Nephron (organoid): ENCODE results near the gene QKI.
"Not testable (repeated sequence)": the region's sequence is repeated elsewhere in the genome, so short reads cannot be mapped to it uniquely, and the experiment has no call there.

Experiments used
- H3K27ac Mint-ChIP-seq, 3 experiments: 2 replicates each; pipeline ENCODE4 v1.8.0; 2020; ENCODE audit warnings: mixed read lengths in 3 of 3, mild to moderate bottlenecking in 2 of 3, moderate library complexity in 1 of 3
- H3K27me3 Mint-ChIP-seq: 2 replicates; pipeline ENCODE4 v1.8.0; 2021; ENCODE audit warnings: low read depth, mild to moderate bottlenecking, moderate library complexity, mixed read lengths
- H3K36me3 Mint-ChIP-seq: 2 replicates; pipeline ENCODE4 v1.8.0; 2020; ENCODE audit warnings: low read depth, mixed read lengths
- H3K4me1 Mint-ChIP-seq: 2 replicates; pipeline ENCODE4 v1.8.0; 2020; ENCODE audit warnings: mixed read lengths
- H3K4me3 Mint-ChIP-seq, 3 experiments: 2 replicates each; pipeline ENCODE4 v1.8.0; 2020; ENCODE audit warnings: mild to moderate bottlenecking in 3 of 3, mixed read lengths in 3 of 3, moderate library complexity in 2 of 3
- H3K9me3 Mint-ChIP-seq: 2 replicates; pipeline ENCODE4 v1.8.0; 2020; ENCODE audit warnings: mixed read lengths
- TF ChIP-seq, protein P1 (sequence below), 3 experiments: fragments of 200-600 bp; sonication (generic); IDR thresholded peaks; one replicate each; pipeline ENCODE4 v1.5.0; 2021; ENCODE audit warnings: antibody characterized with exemption in 3 of 3; ENCODE audit not compliant: unreplicated experiment in 3 of 3

QKI gene

DNA sequence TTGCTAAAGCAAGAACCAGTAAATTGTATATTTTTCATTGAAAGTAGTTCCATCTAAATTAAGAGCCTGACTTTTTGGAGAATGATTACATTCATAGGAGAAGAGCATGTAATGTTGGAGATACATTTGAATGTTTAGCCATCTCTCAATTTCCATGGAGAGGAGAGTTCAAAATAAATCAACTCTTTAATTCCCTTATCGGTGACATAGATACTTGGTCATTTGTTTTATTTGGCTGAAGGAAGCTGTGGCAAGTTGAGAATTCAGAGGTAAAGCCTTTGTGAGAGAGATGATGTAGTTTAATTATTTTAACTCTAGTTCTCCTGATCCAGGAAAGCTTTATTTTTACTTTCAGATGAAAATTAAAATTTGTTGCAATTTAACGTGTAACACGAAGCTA, 22.3 kb downstream of the QKI start:
- no peaks in the 10 kb centered on the region for H3K9me3 Mint-ChIP-seq
- peaks cover 18% of the 10 kb centered on the region for H3K36me3 Mint-ChIP-seq
- TF ChIP-seq, protein P1, sequence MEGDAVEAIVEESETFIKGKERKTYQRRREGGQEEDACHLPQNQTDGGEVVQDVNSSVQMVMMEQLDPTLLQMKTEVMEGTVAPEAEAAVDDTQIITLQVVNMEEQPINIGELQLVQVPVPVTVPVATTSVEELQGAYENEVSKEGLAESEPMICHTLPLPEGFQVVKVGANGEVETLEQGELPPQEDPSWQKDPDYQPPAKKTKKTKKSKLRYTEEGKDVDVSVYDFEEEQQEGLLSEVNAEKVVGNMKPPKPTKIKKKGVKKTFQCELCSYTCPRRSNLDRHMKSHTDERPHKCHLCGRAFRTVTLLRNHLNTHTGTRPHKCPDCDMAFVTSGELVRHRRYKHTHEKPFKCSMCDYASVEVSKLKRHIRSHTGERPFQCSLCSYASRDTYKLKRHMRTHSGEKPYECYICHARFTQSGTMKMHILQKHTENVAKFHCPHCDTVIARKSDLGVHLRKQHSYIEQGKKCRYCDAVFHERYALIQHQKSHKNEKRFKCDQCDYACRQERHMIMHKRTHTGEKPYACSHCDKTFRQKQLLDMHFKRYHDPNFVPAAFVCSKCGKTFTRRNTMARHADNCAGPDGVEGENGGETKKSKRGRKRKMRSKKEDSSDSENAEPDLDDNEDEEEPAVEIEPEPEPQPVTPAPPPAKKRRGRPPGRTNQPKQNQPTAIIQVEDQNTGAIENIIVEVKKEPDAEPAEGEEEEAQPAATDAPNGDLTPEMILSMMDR (IDR thresholded peaks at IDR 0.05; ENCODE audit: unreplicated experiment in 3 of 3) = no peak
- peaks cover 39% of the 10 kb centered on the region for H3K4me1 Mint-ChIP-seq
- H3K27ac Mint-ChIP-seq = peak overlapping the region in 1 of 3 experiments; percentile 46
- no peaks in the 10 kb centered on the region for H3K27me3 Mint-ChIP-seq
- no peak overlapping the region for H3K4me3 Mint-ChIP-seq

DNA sequence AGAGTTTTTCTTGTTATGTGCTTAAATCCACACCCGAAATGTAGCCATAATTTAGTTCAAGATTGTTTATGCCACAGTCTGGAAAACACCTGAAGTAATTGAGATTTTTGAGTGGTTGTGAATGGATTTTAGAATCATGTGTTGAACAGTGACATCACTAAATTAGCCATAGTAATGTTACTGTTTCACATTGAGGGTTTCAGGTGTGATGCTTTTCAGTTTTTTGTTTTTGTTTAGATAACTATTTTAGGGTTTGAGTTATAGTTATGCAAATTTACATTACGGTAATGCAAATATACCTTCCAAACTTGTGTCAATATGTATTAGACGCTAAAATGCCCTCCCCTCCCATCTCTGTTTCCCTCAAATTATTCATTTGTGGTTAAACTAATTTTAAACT, 22.9 kb downstream of the QKI start:
- Mint-ChIP-seq H3K4me3 (no peak overlapping the region), H3K27me3 (no peaks in the 10 kb centered on the region), H3K36me3 (peaks cover 21% of the 10 kb centered on the region), H3K27ac (no peak overlapping the region), H3K4me1 (peaks cover 39% of the 10 kb centered on the region), H3K9me3 (no peaks in the 10 kb centered on the region)
- TF ChIP-seq, protein P1 (IDR thresholded peaks at IDR 0.05; ENCODE audit: unreplicated experiment in 3 of 3) = no peak

DNA sequence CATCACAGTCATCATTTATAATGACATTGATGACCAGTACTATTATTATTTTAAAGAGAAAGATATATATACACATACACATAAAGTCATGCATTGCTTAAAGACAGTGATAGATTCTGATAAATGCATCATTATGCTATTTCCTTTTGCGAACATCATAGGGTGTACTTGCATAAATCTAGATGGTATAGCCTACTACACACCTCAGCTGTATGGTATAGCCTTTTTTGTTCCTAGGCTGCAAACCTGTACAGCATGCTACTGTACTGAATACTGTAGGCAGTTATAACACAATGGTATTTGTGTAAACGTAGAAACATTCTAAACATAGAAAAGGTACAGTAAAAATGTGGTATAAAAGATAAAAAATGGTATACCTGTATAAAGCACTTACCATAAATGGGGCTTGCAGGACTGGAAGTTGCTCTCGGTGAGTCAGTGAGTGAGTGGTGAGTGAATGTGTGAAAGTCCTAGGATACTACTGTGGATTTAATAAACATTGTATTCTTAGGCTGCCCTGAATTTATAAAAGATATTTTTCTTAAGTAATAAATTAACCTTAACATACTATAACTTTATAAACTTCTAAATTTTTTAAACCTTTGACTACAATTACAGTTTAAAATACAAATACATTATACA, 23.9 kb downstream of the QKI start:
- Mint-ChIP-seq H3K9me3 (no peaks in the 10 kb centered on the region), H3K27ac (no peak overlapping the region), H3K4me3 (no peak overlapping the region), H3K4me1 (peaks cover 32% of the 10 kb centered on the region), H3K27me3 (no peaks in the 10 kb centered on the region), H3K36me3 (peaks cover 18% of the 10 kb centered on the region)
- TF ChIP-seq, protein P1 (IDR thresholded peaks at IDR 0.05; ENCODE audit: unreplicated experiment in 3 of 3) = no peak

DNA sequence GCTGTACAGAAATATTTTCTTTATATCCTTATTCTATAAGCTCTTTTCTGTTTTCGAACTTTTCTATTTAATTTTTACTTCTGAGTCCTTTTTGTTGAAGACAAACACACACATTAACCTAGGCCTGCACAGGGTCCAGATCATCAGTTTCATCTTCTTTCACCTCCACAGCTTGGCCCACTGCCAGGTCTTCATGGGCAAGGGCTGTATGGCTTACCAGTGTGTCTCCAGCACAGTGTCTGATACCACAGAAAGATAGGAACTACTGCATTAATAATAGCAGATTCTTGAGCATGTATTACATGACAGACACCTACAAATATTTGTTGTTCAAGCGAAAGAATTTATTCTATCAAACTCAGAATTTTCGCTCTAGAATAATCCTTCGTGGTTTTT, 24.4 kb downstream of the QKI start:
- Mint-ChIP-seq H3K9me3 (no peaks in the 10 kb centered on the region), H3K27me3 (no peaks in the 10 kb centered on the region), H3K36me3 (peaks cover 19% of the 10 kb centered on the region), H3K4me1 (peaks cover 35% of the 10 kb centered on the region), H3K4me3 (no peak overlapping the region), H3K27ac (no peak overlapping the region)
- TF ChIP-seq, protein P1 (IDR thresholded peaks at IDR 0.05; ENCODE audit: unreplicated experiment in 3 of 3) = no peak

DNA sequence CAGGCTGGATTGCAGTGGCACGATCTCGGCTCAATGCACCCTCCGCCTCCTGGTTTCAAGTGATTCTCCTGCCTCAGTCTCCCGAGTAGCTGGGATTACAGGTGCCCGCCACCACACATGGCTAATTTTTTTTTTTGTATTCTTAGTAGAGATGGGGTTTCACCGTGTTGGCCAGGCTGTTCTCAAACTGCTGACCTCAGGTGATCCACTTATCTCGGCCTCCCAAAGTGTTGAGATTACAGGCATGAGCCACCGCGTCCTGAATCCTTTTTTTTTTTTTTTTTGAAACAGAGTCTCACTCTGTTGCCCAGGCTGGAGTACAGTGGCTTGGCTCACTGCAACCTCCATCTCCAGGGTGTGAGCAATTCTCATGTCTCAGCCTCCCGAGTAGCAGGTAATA, 24.9 kb downstream of the QKI start:
- not testable (repeated sequence) for H3K27ac Mint-ChIP-seq, H3K4me3 Mint-ChIP-seq, H3K9me3 Mint-ChIP-seq, H3K27me3 Mint-ChIP-seq
- Mint-ChIP-seq H3K4me1 (peaks cover 39% of the 10 kb centered on the region), H3K36me3 (peaks cover 23% of the 10 kb centered on the region)

DNA sequence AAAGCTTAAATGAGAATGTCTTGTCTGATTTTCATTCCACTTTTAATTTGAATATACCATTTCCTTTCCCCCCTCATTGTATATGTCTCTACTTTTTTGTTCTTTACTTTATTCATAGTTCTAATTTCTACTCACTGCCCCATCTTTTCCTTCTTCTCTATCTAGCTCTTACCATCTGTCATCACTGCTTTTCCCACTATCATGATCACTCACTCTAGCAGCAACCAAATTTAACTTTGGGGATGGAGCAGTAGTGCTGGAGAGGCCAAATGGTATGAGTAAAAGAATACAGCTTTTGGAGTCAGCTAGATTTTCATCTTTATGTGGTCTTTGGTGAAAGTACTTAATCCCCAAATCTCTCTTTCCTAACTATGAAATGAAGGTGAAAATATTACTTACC, 25.5 kb downstream of the QKI start:
- no peak overlapping the region for H3K27ac Mint-ChIP-seq
- H3K9me3 Mint-ChIP-seq = no peaks in the 10 kb centered on the region
- H3K4me3 Mint-ChIP-seq = no peak overlapping the region
- H3K36me3 Mint-ChIP-seq = peaks cover 21% of the 10 kb centered on the region
- H3K4me1 Mint-ChIP-seq = peaks cover 36% of the 10 kb centered on the region
- TF ChIP-seq, protein P1 (IDR thresholded peaks at IDR 0.05; ENCODE audit: unreplicated experiment in 3 of 3) = no peak
- no peaks in the 10 kb centered on the region for H3K27me3 Mint-ChIP-seq
